ENCODE data around the gene PEX14. TPM values are rescaled to one million over a fixed set of nuclear protein-coding genes. Genes with fewer than 3 reads are reported as not detected.
A peak's percentile ranks its signal among the peaks of the same experiment; 100 is the strongest.

Gene PEX14
- total RNA-seq, 4 donors from 2014 or later: 10.1 to 22.7 (median 15.1) TPM

- ATAC-seq: no peak
- Histone ChIP-seq H3K27ac (no peak overlapping the region), H3K27me3 (no peaks in the 10 kb centered on the region), H3K4me1 (peaks cover 0 to 25% (median 9%) of the 10 kb centered on the region in 3 donors), H3K9me3 (no peaks in the 10 kb centered on the region), H3K4me3 (no peak overlapping the region), H3K36me3 (peaks cover 0 to 19% of the 10 kb centered on the region in 2 donors)
- TF ChIP-seq EP300 (IDR thresholded peaks at IDR 0.05): no peak
- TF ChIP-seq POLR2AphosphoS5 (IDR thresholded peaks at IDR 0.05): no peak
- 40 to 86% methylated on average over 1 to 5 of the region's 5 CpGs for WGBS, 2 donors (ENCODE audit: low coverage in 1 of 2)
Observed at GRCh38 chr1:10494418-10494753, 19.6 kb downstream of the PEX14 start.

- Histone ChIP-seq H3K4me1 (peaks cover 0 to 20% (median 9%) of the 10 kb centered on the region in 3 donors), H3K27me3 (no peaks in the 10 kb centered on the region), H3K4me3 (peak overlapping the region in 1 of 2 donors; percentile 31), H3K9me3 (no peaks in the 10 kb centered on the region), H3K27ac (peak overlapping the region in 3 of 4 donors; percentile 1 to 43 (median 40)), H3K36me3 (peaks cover 0 to 14% of the 10 kb centered on the region in 2 donors)
- TF ChIP-seq POLR2A (IDR thresholded peaks at IDR 0.05) (no peak), CTCF (IDR thresholded peaks at IDR 0.05) (peak; percentile 82 to 91 (median 88))
- peak; percentile 66 for ATAC-seq
- WGBS, 2 donors (ENCODE audit: low coverage in 1 of 2): 3 to 4% methylated on average over 9 to 13 of the region's 15 CpGs
Observed at GRCh38 chr1:10494754-10495474, 20.2 kb downstream of the PEX14 start.

- Histone ChIP-seq H3K4me3 (peak overlapping the region in 1 of 2 donors; percentile 31), H3K9me3 (no peaks in the 10 kb centered on the region), H3K4me1 (peaks cover 0 to 20% (median 9%) of the 10 kb centered on the region in 3 donors), H3K27ac (peak overlapping the region in 3 of 4 donors; percentile 1 to 43 (median 40)), H3K27me3 (no peaks in the 10 kb centered on the region), H3K36me3 (peaks cover 0 to 14% of the 10 kb centered on the region in 2 donors)
- peak; percentile 8 for ATAC-seq
- no peak for TF ChIP-seq CTCF (IDR thresholded peaks at IDR 0.05)
- TF ChIP-seq POLR2A (IDR thresholded peaks at IDR 0.05): no peak
- TF ChIP-seq EP300 (IDR thresholded peaks at IDR 0.05): no peak
- 61 to 76% methylated on average over 7 to 10 of the region's 10 CpGs for WGBS, 2 donors (ENCODE audit: low coverage in 1 of 2)
Observed at GRCh38 chr1:10495475-10495817, 20.7 kb downstream of the PEX14 start.

- H3K4me3 ChIP-seq: no peak overlapping the region
- H3K27me3 ChIP-seq: no peaks in the 10 kb centered on the region
- no peak for TF ChIP-seq CTCF (IDR thresholded peaks at IDR 0.05)
- no peak for TF ChIP-seq EP300 (IDR thresholded peaks at IDR 0.05)
- no peak for TF ChIP-seq POLR2A (IDR thresholded peaks at IDR 0.05)
- TF ChIP-seq POLR2AphosphoS5 (IDR thresholded peaks at IDR 0.05): no peak
- peaks cover 0 to 20% (median 9%) of the 10 kb centered on the region in 3 donors for H3K4me1 ChIP-seq
- peaks cover 0 to 14% of the 10 kb centered on the region in 2 donors for H3K36me3 ChIP-seq
- WGBS, 2 donors (ENCODE audit: low coverage in 1 of 2): 74 to 80% methylated on average over 9 to 11 of the region's 14 CpGs
- H3K9me3 ChIP-seq: no peaks in the 10 kb centered on the region
- no peak overlapping the region for H3K27ac ChIP-seq
- ATAC-seq: no peak
Observed at GRCh38 chr1:10495952-10496351, 21.2 kb downstream of the PEX14 start.

GRCh38 chr1:10497109-10497508, 22.4 kb downstream of the PEX14 start:
- Histone ChIP-seq H3K4me3 (no peak overlapping the region), H3K27ac (no peak overlapping the region), H3K36me3 (peaks cover 0 to 14% of the 10 kb centered on the region in 2 donors), H3K4me1 (peaks cover 0 to 20% (median 9%) of the 10 kb centered on the region in 3 donors), H3K9me3 (no peaks in the 10 kb centered on the region), H3K27me3 (no peaks in the 10 kb centered on the region)
- no peak for ATAC-seq
- no peak for TF ChIP-seq POLR2A (IDR thresholded peaks at IDR 0.05)
- TF ChIP-seq EP300 (IDR thresholded peaks at IDR 0.05): no peak
- TF ChIP-seq CTCF (IDR thresholded peaks at IDR 0.05): no peak
- TF ChIP-seq POLR2AphosphoS5 (IDR thresholded peaks at IDR 0.05): no peak
- WGBS, 2 donors (ENCODE audit: low coverage in 1 of 2): 80 to 92% methylated on average over 1 to 3 of the region's 7 CpGs

Measured in gastroesophageal sphincter (tissue), 4 donors.